Fibroblast of villous mesenchyme (primary cell): ENCODE results near the gene RGMA. TPM values are rescaled to one million over a fixed set of nuclear protein-coding genes. Genes with fewer than 3 reads are reported as not detected.

Experiments used
- DNase-seq: peaks from one replicate; pipeline ENCODE4 v3.0.0-alpha.2; 2010; ENCODE audit warnings: low read depth
- H3K4me3 ChIP-seq: 2 replicates; pipeline ENCODE4 v1.5.1; 2011; ENCODE audit warnings: low read depth, mild to moderate bottlenecking, low read length
- CTCF ChIP-seq: IDR thresholded peaks from 2 replicates; pipeline ENCODE4 v1.5.1; 2012; ENCODE audit warnings: low read depth, mild to moderate bottlenecking, low read length; ENCODE audit not compliant: insufficient read depth
- total RNA-seq: library from RNA; depleted of rRNA; stranded (reverse); fragments of >200 nt; gene quantifications from 2 replicates; pipeline ENCODE4 v1.2.3, GENCODE V29; 2012

RGMA gene
- total RNA-seq, 1 donor, result not detected

GRCh38 chr15:93027413-93027812 lies 61.6 kb downstream of the RGMA start:
- no peak for TF ChIP-seq CTCF
- no peak overlapping the region for H3K4me3 ChIP-seq
- DNase-seq, result no peak

GRCh38 chr15:93026380-93026817 lies 62.6 kb downstream of the RGMA start:
- no peak overlapping the region for H3K4me3 ChIP-seq
- DNase-seq, result no peak
- TF ChIP-seq CTCF, result no peak

GRCh38 chr15:93025625-93025982 lies 63.4 kb downstream of the RGMA start:
- TF ChIP-seq CTCF, result no peak
- no peak for DNase-seq

GRCh38 chr15:93024716-93025624 lies 64.0 kb downstream of the RGMA start:
- no peak overlapping the region for H3K4me3 ChIP-seq
- no peak for DNase-seq
- TF ChIP-seq CTCF, result no peak

More at GRCh38 chr15:93025625-93025982, 63.4 kb downstream of the RGMA start:
- H3K4me3 ChIP-seq, result no peak overlapping the region

GRCh38 chr15:93024293-93024692 lies 64.7 kb downstream of the RGMA start:
- H3K4me3 ChIP-seq, result no peak overlapping the region
- no peak for DNase-seq
- TF ChIP-seq CTCF, result no peak

GRCh38 chr15:93020976-93021772 lies 67.8 kb downstream of the RGMA start:
- no peak for TF ChIP-seq CTCF

More at GRCh38 chr15:93020976-93021772, 67.8 kb downstream of the RGMA start:
- H3K4me3 ChIP-seq, result no peak overlapping the region
- DNase-seq, result no peak
